NT2/D1 (cell line): ENCODE results near the gene SIK3.

Experiments used
- DNase-seq: peaks from one replicate; pipeline ENCODE4 v3.0.0-alpha.2; 2011; ENCODE audit warnings: low read depth, low spot score
- H3K27me3 ChIP-seq: 2 replicates; pipeline ENCODE4 v1.6.0; 2011; ENCODE audit warnings: mild to moderate bottlenecking; ENCODE audit not compliant: insufficient read length, insufficient read depth
- H3K36me3 ChIP-seq: 2 replicates; pipeline ENCODE4 v1.6.1; 2011; ENCODE audit warnings: mild to moderate bottlenecking, low read length, mixed read lengths; ENCODE audit not compliant: insufficient read depth, insufficient read length
- H3K4me1 ChIP-seq: 2 replicates; pipeline ENCODE4 v1.5.1; 2011; ENCODE audit not compliant: insufficient read depth, insufficient read length
- H3K4me3 ChIP-seq: 2 replicates; pipeline ENCODE4 v1.5.1; 2011; ENCODE audit warnings: low read depth; ENCODE audit not compliant: insufficient read length
- H3K9ac ChIP-seq: 2 replicates; pipeline ENCODE4 v1.6.0; 2011; ENCODE audit warnings: low read depth; ENCODE audit not compliant: insufficient read length
- H3K9me3 ChIP-seq: 2 replicates; pipeline ENCODE4 v1.5.1; 2011; ENCODE audit warnings: mild to moderate bottlenecking, low read length; ENCODE audit not compliant: insufficient read depth
- SUZ12 ChIP-seq: IDR thresholded peaks from 2 replicates; pipeline ENCODE4 v1.6.1; 2011; ENCODE audit not compliant: insufficient read length, insufficient read depth; ENCODE audit errors: extremely low read depth
- YY1 ChIP-seq: IDR thresholded peaks from 2 replicates; pipeline ENCODE4 v1.6.1; 2011; ENCODE audit not compliant: insufficient read length, insufficient read depth
- ZNF274 ChIP-seq: IDR thresholded peaks from 2 replicates; pipeline ENCODE4 v1.6.1; 2011; ENCODE audit warnings: mild to moderate bottlenecking, low read depth, low read length

Gene SIK3

GRCh38 chr11:116833816-116834534 is 264.3 kb downstream of the SIK3 start:
- Histone ChIP-seq H3K9me3 (no peaks in the 10 kb centered on the region), H3K4me1 (peaks cover 25% of the 10 kb centered on the region), H3K4me3 (no peak overlapping the region), H3K9ac (no peak overlapping the region), H3K36me3 (no peaks in the 10 kb centered on the region), H3K27me3 (no peaks in the 10 kb centered on the region)
- no peak for DNase-seq
- TF ChIP-seq ZNF274 (no peak), YY1 (no peak), SUZ12 (no peak)

DNA sequence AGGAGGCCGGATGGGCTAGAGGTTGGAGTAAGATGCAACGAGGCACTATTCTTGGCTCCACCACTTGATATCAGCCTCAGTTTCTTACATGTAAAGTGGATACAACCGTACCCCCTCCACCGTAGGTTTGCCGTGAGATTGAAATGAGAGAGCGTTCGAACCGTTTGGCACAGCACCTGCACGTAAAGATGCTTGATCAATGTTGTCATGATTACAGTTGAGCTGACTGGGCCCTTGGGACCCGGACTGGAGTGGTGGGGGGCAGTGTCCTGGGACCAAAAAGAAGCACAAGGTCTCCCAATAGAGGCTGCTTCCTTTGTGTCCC is 264.8 kb downstream of the SIK3 start:
- Histone ChIP-seq H3K36me3 (no peaks in the 10 kb centered on the region), H3K27me3 (no peaks in the 10 kb centered on the region), H3K4me3 (no peak overlapping the region), H3K4me1 (peaks cover 25% of the 10 kb centered on the region), H3K9ac (no peak overlapping the region), H3K9me3 (no peaks in the 10 kb centered on the region)
- TF ChIP-seq YY1: no peak
- no peak for TF ChIP-seq SUZ12
- no peak for DNase-seq

DNA sequence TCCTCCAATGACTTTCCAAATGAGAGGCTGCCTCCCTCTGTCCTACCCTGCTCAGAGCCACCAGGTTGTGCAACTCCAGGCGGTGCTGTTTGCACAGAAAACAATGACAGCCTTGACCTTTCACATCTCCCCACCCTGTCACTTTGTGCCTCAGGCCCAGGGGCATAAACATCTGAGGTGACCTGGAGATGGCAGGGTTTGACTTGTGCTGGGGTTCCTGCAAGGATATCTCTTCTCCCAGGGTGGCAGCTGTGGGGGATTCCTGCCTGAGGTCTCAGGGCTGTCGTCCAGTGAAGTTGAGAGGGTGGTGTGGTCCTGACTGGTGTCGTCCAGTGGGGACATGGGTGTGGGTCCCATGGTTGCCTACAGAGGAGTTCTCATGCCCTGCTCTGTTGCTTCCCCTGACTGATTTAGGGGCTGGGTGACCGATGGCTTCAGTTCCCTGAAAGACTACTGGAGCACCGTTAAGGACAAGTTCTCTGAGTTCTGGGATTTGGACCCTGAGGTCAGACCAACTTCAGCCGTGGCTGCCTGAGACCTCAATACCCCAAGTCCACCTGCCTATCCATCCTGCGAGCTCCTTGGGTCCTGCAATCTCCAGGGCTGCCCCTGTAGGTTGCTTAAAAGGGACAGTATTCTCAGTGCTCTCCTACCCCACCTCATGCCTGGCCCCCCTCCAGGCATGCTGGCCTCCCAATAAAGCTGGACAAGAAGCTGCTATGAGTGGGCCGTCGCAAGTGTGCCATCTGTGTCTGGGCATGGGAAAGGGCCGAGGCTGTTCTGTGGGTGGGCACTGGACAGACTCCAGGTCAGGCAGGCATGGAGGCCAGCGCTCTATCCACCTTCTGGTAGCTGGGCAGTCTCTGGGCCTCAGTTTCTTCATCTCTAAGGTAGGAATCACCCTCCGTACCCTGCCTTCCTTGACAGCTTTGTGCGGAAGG is 265.6 kb downstream of the SIK3 start:
- Histone ChIP-seq H3K27me3 (no peaks in the 10 kb centered on the region), H3K36me3 (no peaks in the 10 kb centered on the region), H3K4me1 (peaks cover 23% of the 10 kb centered on the region), H3K9ac (no peak overlapping the region), H3K4me3 (no peak overlapping the region), H3K9me3 (no peaks in the 10 kb centered on the region)
- TF ChIP-seq SUZ12: no peak
- no peak for TF ChIP-seq ZNF274
- TF ChIP-seq YY1: no peak
- no peak for DNase-seq

GRCh38 chr11:116831790-116832349 is 266.4 kb downstream of the SIK3 start:
- TF ChIP-seq ZNF274 (no peak), YY1 (no peak), SUZ12 (no peak)
- peaks cover 22% of the 10 kb centered on the region for H3K4me1 ChIP-seq

DNA sequence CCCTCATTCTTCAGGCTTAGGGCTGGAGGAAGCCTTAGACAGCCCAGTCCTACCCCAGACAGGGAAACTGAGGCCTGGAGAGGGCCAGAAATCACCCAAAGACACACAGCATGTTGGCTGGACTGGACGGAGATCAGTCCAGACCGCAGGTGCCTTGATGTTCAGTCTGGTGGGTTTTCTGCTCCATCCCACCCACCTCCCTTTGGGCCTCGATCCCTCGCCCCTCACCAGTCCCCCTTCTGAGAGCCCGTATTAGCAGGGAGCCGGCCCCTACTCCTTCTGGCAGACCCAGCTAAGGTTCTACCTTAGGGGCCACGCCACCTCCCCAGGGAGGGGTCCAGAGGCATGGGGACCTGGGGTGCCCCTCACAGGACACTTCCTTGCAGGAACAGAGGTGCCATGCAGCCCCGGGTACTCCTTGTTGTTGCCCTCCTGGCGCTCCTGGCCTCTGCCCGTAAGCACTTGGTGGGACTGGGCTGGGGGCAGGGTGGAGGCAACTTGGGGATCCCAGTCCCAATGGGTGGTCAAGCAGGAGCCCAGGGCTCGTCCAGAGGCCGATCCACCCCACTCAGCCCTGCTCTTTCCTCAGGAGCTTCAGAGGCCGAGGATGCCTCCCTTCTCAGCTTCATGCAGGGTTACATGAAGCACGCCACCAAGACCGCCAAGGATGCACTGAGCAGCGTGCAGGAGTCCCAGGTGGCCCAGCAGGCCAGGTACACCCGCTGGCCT is 267.9 kb downstream of the SIK3 start:
- H3K9ac ChIP-seq: no peak overlapping the region
- H3K4me1 ChIP-seq: peaks cover 18% of the 10 kb centered on the region
- peaks cover 11% of the 10 kb centered on the region for H3K27me3 ChIP-seq
- no peak overlapping the region for H3K4me3 ChIP-seq
- no peaks in the 10 kb centered on the region for H3K9me3 ChIP-seq
- DNase-seq: no peak
- TF ChIP-seq YY1 (no peak), ZNF274 (no peak), SUZ12 (no peak)
- no peaks in the 10 kb centered on the region for H3K36me3 ChIP-seq

More at GRCh38 chr11:116831790-116832349, 266.4 kb downstream of the SIK3 start:
- Histone ChIP-seq H3K9me3 (no peaks in the 10 kb centered on the region), H3K36me3 (no peaks in the 10 kb centered on the region), H3K27me3 (no peaks in the 10 kb centered on the region), H3K9ac (no peak overlapping the region), H3K4me3 (no peak overlapping the region)
- no peak for DNase-seq

GRCh38 chr11:116829525-116830183 is 268.6 kb downstream of the SIK3 start, which contains the start of gene APOC3:
Gene APOC3 (plus strand): TSS chr11:116829907. CDS start chr11:116830583, 676 bp downstream.
- no peak for TF ChIP-seq SUZ12
- no peak for TF ChIP-seq ZNF274
- TF ChIP-seq YY1: no peak
- no peak for DNase-seq
- H3K9me3 ChIP-seq: no peaks in the 10 kb centered on the region
- H3K9ac ChIP-seq: no peak within 1 kb of the TSS
- no peak within 1 kb of the TSS for H3K4me3 ChIP-seq
- H3K4me1 ChIP-seq: peaks cover 15% of the 10 kb centered on the region
- no peaks in the 10 kb centered on the region for H3K36me3 ChIP-seq
- H3K27me3 ChIP-seq: peaks cover 11% of the 10 kb centered on the region
